Endodermal cell (in vitro differentiated cells): Measurements from ENCODE around the gene LDAH. TPM values are rescaled to one million over a fixed set of nuclear protein-coding genes. Genes with fewer than 3 reads are reported as not detected.
A peak's percentile ranks its signal among the peaks of the same experiment; 100 is the strongest.

Experiments used
- DNase-seq: peaks from one replicate; pipeline ENCODE4 v3.0.0-alpha.2; 2017
- H3K27ac ChIP-seq: 2 replicates; pipeline ENCODE4 v1.5.1; 2013; ENCODE audit warnings: mild to moderate bottlenecking, low read depth, low read length, moderate library complexity
- H3K27me3 ChIP-seq: 2 replicates; pipeline ENCODE4 v1.6.1; 2013; ENCODE audit warnings: mild to moderate bottlenecking, low read length, moderate library complexity; ENCODE audit not compliant: insufficient read depth, control insufficient read depth, poor library complexity, severe bottlenecking
- H3K36me3 ChIP-seq: 2 replicates; pipeline ENCODE4 v1.7.0; 2013; ENCODE audit warnings: mild to moderate bottlenecking, low read length, moderate library complexity; ENCODE audit not compliant: control insufficient read depth, insufficient read depth
- H3K4me1 ChIP-seq: one replicate; pipeline ENCODE4 v1.7.0; 2013; ENCODE audit warnings: low read length; ENCODE audit not compliant: control insufficient read depth, insufficient read depth
- H3K4me3 ChIP-seq: 2 replicates; pipeline ENCODE4 v1.5.1; 2013; ENCODE audit warnings: mild to moderate bottlenecking, low read length, moderate library complexity
- H3K9ac ChIP-seq: 2 replicates; pipeline ENCODE4 v1.6.1; 2013; ENCODE audit warnings: mild to moderate bottlenecking, low read length, moderate library complexity; ENCODE audit not compliant: poor library complexity, severe bottlenecking; ENCODE audit errors: extremely low read depth
- H3K9me3 ChIP-seq: 2 replicates; pipeline ENCODE4 v1.6.1; 2013; ENCODE audit warnings: mild to moderate bottlenecking, low read length, moderate library complexity; ENCODE audit not compliant: control insufficient read depth
- H3K27ac Mint-ChIP-seq: 2 replicates; pipeline ENCODE4 v1.8.0; 2020; ENCODE audit warnings: mixed read lengths
- H3K27me3 Mint-ChIP-seq: 2 replicates; pipeline ENCODE4 v1.8.0; 2021; ENCODE audit warnings: mild to moderate bottlenecking, mixed read lengths; ENCODE audit not compliant: insufficient read depth
- H3K36me3 Mint-ChIP-seq: 2 replicates; pipeline ENCODE4 v1.8.0; 2020; ENCODE audit warnings: low read depth, mixed read lengths
- H3K4me1 Mint-ChIP-seq: 2 replicates; pipeline ENCODE4 v1.8.0; 2020; ENCODE audit warnings: mixed read lengths
- H3K4me3 Mint-ChIP-seq: 2 replicates; pipeline ENCODE4 v1.8.0; 2020; ENCODE audit warnings: mild to moderate bottlenecking, moderate library complexity, mixed read lengths
- H3K9me3 Mint-ChIP-seq: 2 replicates; pipeline ENCODE4 v1.8.0; 2020; ENCODE audit warnings: mild to moderate bottlenecking, mixed read lengths
- WGBS, 2 experiments: methylation state at CpG; one replicate each; pipeline versions ENCODE4 v1.1.5 to v1.1.7; 2013; ENCODE audit warnings: missing lambda C conversion rate in 2 of 2, mixed read lengths in 1 of 2; ENCODE audit not compliant: insufficient coverage in 1 of 2, insufficient read length in 1 of 2; 5-methylcytosine and 5-hydroxymethylcytosine counted together
- total RNA-seq, 2 donors: library from RNA; stranded (reverse); fragmentation: NEBNext Ultra II Directional in 1 of 2; extraction: Animal tissue kit (Norgen Biotek cat#: 25700) in 1 of 2; gene quantifications; 2 replicates in 1 of 2; 3 replicates in 1 of 2; pipeline ENCODE4 v1.2.1, GENCODE V29; 2021
- TF ChIP-seq, protein P1 (sequence below): fragments of 200-600 bp; sonication (generic); conservative IDR thresholded peaks from 2 replicates; pipeline ENCODE4 v1.5.0; 2021; ENCODE audit warnings: antibody characterized with exemption, mild to moderate bottlenecking

The LDAH gene
- total RNA-seq, 2 donors from 2014 or later: 28.7 to 42.2 TPM

DNA sequence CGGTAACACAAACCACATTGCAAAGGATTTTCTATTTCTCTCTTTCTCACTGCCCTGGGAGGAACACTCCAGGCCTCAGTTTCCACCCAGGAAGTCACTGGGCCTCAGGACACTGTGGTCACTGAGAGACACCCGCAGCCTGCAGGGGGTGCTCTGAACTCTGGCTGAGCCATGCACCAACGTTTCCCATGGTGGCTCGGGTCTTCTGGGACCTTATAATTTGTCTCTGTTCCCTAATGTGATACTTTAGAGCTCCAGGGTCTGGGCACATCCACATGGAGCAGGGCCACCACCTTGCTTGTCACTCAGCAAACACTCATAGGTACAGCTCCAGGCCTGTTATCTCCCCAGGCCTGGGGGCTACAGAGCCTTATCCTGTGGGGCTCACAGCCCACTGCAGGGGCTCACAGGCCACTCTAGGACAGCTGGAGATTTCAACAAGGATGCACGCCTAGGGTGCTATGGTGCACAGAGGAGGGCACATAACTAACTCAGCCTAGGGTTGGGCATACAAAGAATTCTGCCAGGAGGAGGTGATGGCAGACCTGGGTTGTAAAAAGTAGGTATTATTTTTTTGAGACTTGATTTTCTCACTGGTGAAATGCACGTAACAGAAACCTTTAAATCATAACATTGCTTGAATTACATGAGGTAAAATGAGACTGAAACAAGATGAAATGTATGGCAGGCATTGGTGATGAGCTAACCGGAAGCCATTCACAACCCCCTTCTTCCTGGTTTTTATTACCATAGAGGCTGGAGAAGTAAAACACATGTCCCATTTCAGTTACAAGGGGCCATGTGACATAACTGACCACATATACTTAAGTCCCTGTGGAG is 169.0 kb downstream of the LDAH start:
- Histone ChIP-seq H3K36me3 (no peaks in the 10 kb centered on the region), H3K4me1 (no peaks in the 10 kb centered on the region), H3K27ac (no peak overlapping the region), H3K27me3 (peaks cover 19% of the 10 kb centered on the region), H3K4me3 (no peak overlapping the region), H3K9ac (no peak overlapping the region), H3K9me3 (no peaks in the 10 kb centered on the region)
- DNase-seq: no peak
- H3K27ac Mint-ChIP-seq: no peak overlapping the region
- TF ChIP-seq, protein P1, sequence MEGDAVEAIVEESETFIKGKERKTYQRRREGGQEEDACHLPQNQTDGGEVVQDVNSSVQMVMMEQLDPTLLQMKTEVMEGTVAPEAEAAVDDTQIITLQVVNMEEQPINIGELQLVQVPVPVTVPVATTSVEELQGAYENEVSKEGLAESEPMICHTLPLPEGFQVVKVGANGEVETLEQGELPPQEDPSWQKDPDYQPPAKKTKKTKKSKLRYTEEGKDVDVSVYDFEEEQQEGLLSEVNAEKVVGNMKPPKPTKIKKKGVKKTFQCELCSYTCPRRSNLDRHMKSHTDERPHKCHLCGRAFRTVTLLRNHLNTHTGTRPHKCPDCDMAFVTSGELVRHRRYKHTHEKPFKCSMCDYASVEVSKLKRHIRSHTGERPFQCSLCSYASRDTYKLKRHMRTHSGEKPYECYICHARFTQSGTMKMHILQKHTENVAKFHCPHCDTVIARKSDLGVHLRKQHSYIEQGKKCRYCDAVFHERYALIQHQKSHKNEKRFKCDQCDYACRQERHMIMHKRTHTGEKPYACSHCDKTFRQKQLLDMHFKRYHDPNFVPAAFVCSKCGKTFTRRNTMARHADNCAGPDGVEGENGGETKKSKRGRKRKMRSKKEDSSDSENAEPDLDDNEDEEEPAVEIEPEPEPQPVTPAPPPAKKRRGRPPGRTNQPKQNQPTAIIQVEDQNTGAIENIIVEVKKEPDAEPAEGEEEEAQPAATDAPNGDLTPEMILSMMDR: peak; percentile 48
- WGBS, 2 experiments: 84 to 90% methylated on average over 4 to 7 of the region's 7 CpGs
- peaks cover 20% of the 10 kb centered on the region for H3K27me3 Mint-ChIP-seq
- H3K4me3 Mint-ChIP-seq: no peak overlapping the region
- no peaks in the 10 kb centered on the region for H3K9me3 Mint-ChIP-seq
- peaks cover 3% of the 10 kb centered on the region for H3K4me1 Mint-ChIP-seq
- H3K36me3 Mint-ChIP-seq: no peaks in the 10 kb centered on the region

DNA sequence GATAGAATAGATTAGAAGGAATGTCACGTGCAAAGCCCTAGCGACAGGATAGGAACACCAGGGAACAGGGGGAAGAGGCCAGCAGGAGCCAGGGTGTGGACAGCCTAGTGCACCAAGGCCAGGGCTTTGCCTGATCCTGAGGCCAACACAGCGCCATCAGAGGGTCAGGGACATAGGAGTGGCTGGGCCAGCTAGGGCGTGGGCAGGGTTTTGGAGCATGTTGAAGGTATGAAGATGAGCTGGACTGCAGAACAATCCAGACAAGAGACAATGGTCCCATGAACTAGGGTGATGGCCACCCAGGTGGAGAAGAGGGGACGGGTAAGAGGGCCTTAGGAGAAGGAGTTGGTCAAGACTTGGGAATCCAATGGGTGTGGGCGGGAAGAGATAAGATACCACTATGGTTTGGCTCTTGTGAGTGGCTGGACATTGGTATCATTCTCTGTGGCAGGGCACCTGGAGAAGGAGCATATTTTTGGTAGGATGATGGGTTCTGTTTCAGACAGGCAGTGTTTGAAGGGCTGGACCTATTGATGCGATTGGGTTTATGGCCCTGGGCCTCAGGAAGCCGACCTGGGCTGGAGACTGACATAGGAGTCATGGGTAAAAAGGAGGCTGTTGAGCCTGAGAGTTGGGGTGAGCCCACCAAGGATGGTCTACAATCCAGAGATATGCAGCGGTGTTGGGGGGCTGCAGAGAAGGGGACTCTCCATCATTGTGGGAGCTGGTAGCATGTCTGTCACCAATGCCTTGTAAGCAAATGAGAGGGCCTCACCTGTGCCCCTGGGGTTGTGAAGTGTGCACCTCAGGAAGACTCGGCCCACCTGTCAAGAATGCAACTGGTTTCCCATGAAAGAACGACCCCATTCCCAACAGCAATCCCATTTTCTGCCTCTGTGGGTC is 170.0 kb downstream of the LDAH start:
- no peaks in the 10 kb centered on the region for H3K4me1 ChIP-seq
- H3K4me3 Mint-ChIP-seq: no peak overlapping the region
- H3K9me3 ChIP-seq: no peaks in the 10 kb centered on the region
- 91 to 93% methylated on average over 10 to 11 of the region's 11 CpGs for WGBS, 2 experiments
- H3K27me3 ChIP-seq: peaks cover 17% of the 10 kb centered on the region
- no peak overlapping the region for H3K4me3 ChIP-seq
- no peaks in the 10 kb centered on the region for H3K9me3 Mint-ChIP-seq
- no peak overlapping the region for H3K27ac Mint-ChIP-seq
- DNase-seq: no peak
- no peak overlapping the region for H3K9ac ChIP-seq
- no peaks in the 10 kb centered on the region for H3K36me3 Mint-ChIP-seq
- peaks cover 12% of the 10 kb centered on the region for H3K4me1 Mint-ChIP-seq
- peaks cover 14% of the 10 kb centered on the region for H3K27me3 Mint-ChIP-seq
- H3K36me3 ChIP-seq: no peaks in the 10 kb centered on the region
- H3K27ac ChIP-seq: no peak overlapping the region
- TF ChIP-seq, protein P1: no peak

DNA sequence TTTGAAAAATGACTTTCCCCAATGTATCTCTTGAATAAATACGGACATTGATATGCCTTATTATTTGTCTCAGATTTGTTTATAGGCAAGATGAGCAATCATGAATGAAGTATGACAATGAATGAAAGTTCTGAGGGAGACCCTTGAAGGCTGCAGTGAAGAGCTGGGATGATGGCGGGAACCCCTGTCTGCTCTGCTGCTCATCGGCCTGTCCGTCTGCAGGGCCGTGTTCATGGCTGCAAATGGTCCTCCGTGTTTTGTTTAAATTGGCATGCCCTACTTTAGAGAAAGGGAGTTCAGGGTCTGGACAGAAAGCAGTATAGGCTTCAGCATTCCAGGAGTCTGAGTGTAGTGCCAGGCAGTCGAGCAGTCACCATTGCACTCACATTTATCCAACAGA is 170.8 kb downstream of the LDAH start:
- no peaks in the 10 kb centered on the region for H3K36me3 ChIP-seq
- no peak for DNase-seq
- peaks cover 15% of the 10 kb centered on the region for H3K27me3 ChIP-seq
- TF ChIP-seq, protein P1: no peak
- no peaks in the 10 kb centered on the region for H3K4me1 ChIP-seq
- Mint-ChIP-seq H3K27me3 (peaks cover 10% of the 10 kb centered on the region), H3K27ac (no peak overlapping the region), H3K4me3 (peak overlapping the region; percentile 7), H3K9me3 (no peaks in the 10 kb centered on the region), H3K36me3 (no peaks in the 10 kb centered on the region), H3K4me1 (peaks cover 13% of the 10 kb centered on the region)
- 90 to 97% methylated on average over 5 to 7 of the region's 7 CpGs for WGBS, 2 experiments
- no peaks in the 10 kb centered on the region for H3K9me3 ChIP-seq
- no peak overlapping the region for H3K4me3 ChIP-seq
- H3K9ac ChIP-seq: no peak overlapping the region
- H3K27ac ChIP-seq: no peak overlapping the region
